H1 (cell line): Measurements from ENCODE around the gene DBF4B. TPM values are rescaled to one million over a fixed set of nuclear protein-coding genes. Genes with fewer than 3 reads are reported as not detected.

Source experiments
- E2F6 ChIP-seq: IDR thresholded peaks from 2 replicates; pipeline ENCODE4 v1.6.1; 2012; ENCODE audit warnings: inconsistent platforms
- GABPA ChIP-seq: IDR thresholded peaks from 2 replicates; pipeline ENCODE4 v1.6.1; 2011; ENCODE audit warnings: mild to moderate bottlenecking, low read length, moderate library complexity, borderline replicate concordance; ENCODE audit not compliant: insufficient read depth
- NRF1 ChIP-seq: IDR thresholded peaks from 2 replicates; pipeline ENCODE4 v1.6.1; 2011; ENCODE audit warnings: mild to moderate bottlenecking, low read depth, low read length, improper control_type of control experiment
- POU5F1 ChIP-seq: IDR thresholded peaks from 2 replicates; pipeline ENCODE4 v1.6.1; 2011; ENCODE audit warnings: low read depth, mild to moderate bottlenecking, low read length, moderate library complexity
- RBBP5 ChIP-seq: IDR thresholded peaks from 2 replicates; pipeline ENCODE4 v1.7.1; 2012; ENCODE audit warnings: low read depth, mild to moderate bottlenecking, inconsistent platforms, low read length, moderate library complexity, borderline replicate concordance
- SP1 ChIP-seq: IDR thresholded peaks from 2 replicates; pipeline ENCODE4 v1.6.1; 2011; ENCODE audit warnings: low read depth, low read length
- SRF ChIP-seq: IDR thresholded peaks from 2 replicates; pipeline ENCODE4 v1.6.1; 2011; ENCODE audit warnings: mild to moderate bottlenecking, low read depth, low read length, moderate library complexity
- TCF12 ChIP-seq: IDR thresholded peaks from 2 replicates; pipeline ENCODE4 v1.6.1; 2011; ENCODE audit warnings: low read depth, mild to moderate bottlenecking, low read length
- TEAD4 ChIP-seq: IDR thresholded peaks from 2 replicates; pipeline ENCODE4 v1.6.1; 2012; ENCODE audit warnings: low read depth, low read length, inconsistent platforms, mixed read lengths
- polyA plus RNA-seq, 7 experiments: library from polyadenylated mRNA; depleted of rRNA in 3 of 7; stranded (reverse) in 5 of 7; unstranded in 2 of 7; fragments of >200 nt in 5 of 7; fragments of 200-250 nt in 2 of 7; gene quantifications; 1 replicate in 5 of 7; 2 replicates in 1 of 7; 4 replicates in 1 of 7; pipeline versions ENCODE4 v1.2.1 to v1.2.3, GENCODE V29; 2011 to 2013; ENCODE audit warnings: missing spikeins in 2 of 7, mixed read lengths in 2 of 7
- total RNA-seq: library from RNA; stranded (reverse); fragmentation: NEBNext Ultra II Directional; extraction: Animal tissue kit (Norgen Biotek cat#: 25700); gene quantifications from 2 replicates; pipeline ENCODE4 v1.2.1, GENCODE V29; 2021

Gene DBF4B
- total and polyA plus RNA-seq, 2 of the 8 experiments (the other 6 are each of a cell fraction or from before 2014, with no cell fraction given) = 20.2 to 26.9 TPM

GRCh38 chr17:44786551-44787081, 78.2 kb downstream of the DBF4B start (continued):
- no peak for TF ChIP-seq RBBP5
- TF ChIP-seq TCF12 = no peak
- no peak for TF ChIP-seq SP1
- no peak for TF ChIP-seq NRF1
- no peak for TF ChIP-seq SRF
- TF ChIP-seq E2F6 = no peak
- no peak for TF ChIP-seq POU5F1
- TF ChIP-seq TEAD4 = no peak
- TF ChIP-seq GABPA = no peak
